ENCODE data around the gene RABEPK.

DNA sequence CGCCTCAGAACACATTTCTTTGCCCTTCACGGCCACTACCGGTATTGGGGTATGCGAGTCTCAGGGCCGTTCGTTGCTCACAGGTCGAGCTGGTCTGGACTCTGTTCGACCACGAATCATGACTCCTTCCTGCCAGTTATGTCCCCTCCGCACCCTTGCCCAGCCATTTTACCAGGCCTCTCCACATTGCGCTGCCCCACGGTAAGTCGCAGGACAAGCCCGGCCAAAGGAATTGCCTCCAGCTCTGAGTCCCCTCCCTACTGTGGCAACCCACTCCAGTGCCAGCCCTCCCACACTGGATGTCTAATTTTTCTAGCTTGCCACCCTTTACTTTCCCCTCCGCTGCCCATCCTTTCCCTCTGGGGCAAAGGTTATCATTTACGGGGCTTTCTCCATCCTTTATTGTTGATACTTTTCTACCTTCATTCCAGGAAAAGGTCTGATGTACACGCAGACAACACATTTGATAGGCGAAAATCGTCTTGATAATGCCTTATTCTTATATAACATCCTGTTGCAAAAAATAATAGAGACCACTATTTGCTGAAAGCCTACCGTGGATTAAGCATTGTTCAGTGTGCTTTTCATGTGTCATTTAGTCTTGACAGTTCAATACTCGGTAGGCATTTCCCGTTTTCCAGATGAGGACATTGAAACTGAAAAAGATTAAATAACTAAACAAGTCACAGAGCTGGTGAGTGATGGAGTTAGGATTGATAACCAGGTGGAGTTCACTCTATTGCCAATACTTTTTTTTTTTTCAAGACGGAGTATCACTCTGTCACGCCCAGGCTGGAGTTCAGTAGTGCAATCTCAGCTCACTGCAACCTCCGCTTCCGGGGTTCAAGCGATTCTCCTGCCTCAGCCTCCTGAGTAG, 41.8 kb downstream of the RABEPK start:
- no peak for TF ChIP-seq POLR2A (IDR thresholded peaks at IDR 0.05)
- TF ChIP-seq, protein P1, sequence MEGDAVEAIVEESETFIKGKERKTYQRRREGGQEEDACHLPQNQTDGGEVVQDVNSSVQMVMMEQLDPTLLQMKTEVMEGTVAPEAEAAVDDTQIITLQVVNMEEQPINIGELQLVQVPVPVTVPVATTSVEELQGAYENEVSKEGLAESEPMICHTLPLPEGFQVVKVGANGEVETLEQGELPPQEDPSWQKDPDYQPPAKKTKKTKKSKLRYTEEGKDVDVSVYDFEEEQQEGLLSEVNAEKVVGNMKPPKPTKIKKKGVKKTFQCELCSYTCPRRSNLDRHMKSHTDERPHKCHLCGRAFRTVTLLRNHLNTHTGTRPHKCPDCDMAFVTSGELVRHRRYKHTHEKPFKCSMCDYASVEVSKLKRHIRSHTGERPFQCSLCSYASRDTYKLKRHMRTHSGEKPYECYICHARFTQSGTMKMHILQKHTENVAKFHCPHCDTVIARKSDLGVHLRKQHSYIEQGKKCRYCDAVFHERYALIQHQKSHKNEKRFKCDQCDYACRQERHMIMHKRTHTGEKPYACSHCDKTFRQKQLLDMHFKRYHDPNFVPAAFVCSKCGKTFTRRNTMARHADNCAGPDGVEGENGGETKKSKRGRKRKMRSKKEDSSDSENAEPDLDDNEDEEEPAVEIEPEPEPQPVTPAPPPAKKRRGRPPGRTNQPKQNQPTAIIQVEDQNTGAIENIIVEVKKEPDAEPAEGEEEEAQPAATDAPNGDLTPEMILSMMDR (IDR thresholded peaks at IDR 0.05) = no peak

Measured in heart left ventricle (tissue), 13 donors.